ENCODE measurements around the gene IL15. TPM values are rescaled to one million over a fixed set of nuclear protein-coding genes. Genes with fewer than 3 reads are reported as not detected.

Gene IL15
- total RNA-seq (2021) (1.3 to 2.6 TPM (median 2.0 TPM) in 3 replicates), Bru-seq, nascent RNA (percentile 55 among the genes with signal in this experiment)
- long read RNA-seq, experiment 1, partial matches to known transcripts, result 0 of 11 reads
- long read RNA-seq, experiment 1, other reads (novel, unspliced or antisense), result 9 of 11 reads
- long read RNA-seq, experiment 2, partial matches to known transcripts, result 0 of 6 reads
- long read RNA-seq, experiment 2, other reads (novel, unspliced or antisense), result 4 of 6 reads
- long read RNA-seq, experiment 3, partial matches to known transcripts, result 0 of 1 reads
- long read RNA-seq, experiment 3, other reads (novel, unspliced or antisense), result 1 of 1 reads

DNA sequence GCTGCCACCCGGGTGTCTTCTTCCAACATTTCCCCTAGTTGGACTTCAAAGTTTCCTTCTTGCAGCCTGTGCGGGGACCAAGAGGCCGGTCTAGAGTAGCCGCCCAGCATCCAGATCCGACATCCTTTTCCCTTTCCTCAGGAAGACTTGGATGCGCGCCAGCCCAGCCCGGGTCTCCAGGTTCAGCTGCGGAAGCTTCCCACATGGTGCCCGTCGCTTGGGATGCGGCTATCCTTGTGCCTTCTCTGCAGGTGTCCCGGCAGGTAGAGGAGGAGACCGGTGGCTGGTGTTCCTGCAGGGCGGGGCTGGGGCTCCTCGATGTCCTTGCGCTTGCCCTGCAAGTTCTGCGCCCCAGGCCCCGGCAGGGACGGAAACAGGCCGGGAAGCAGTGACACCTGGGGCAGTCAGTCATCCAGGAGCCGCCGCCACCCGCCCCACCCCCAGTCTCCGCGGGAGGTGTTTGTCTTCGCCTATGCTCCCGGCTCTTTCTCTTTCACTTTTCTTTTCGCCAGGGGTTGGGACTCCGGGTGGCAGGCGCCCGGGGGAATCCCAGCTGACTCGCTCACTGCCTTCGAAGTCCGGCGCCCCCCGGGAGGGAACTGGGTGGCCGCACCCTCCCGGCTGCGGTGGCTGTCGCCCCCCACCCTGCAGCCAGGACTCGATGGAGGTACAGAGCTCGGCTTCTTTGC lies at the start of gene IL15:
TSS of gene IL15 (plus strand) at position 502 of the 689 bp plus-strand sequence. CDS start 82,882 bp downstream, outside the sequence.
- ATAC-seq (peak; percentile 76), DNase-seq (ENCODE audit: low spot score) (peak; percentile 77)
- peaks cover 21% of the 10 kb centered on the region for H3K27me3 Mint-ChIP-seq (ENCODE audit: low read depth)
- H3K4me3 Mint-ChIP-seq, result peak within 1 kb of the TSS; percentile 85
- H3K9me3 Mint-ChIP-seq, result no peaks in the 10 kb centered on the region
- ChIA-PET POLR2A (no interaction called here), CTCF (interaction anchor here (2.0 kb wide), 1 partner anchor 18 kb away, joined by 9 read pairs; no protein-coding TSS in a partner anchor)
- H3K4me1 Mint-ChIP-seq, result peaks cover 53% of the 10 kb centered on the region
- H3K36me3 Mint-ChIP-seq, result no peaks in the 10 kb centered on the region
- no peak within 1 kb of the TSS for H3K27ac Mint-ChIP-seq
- TF ChIP-seq, protein P1, sequence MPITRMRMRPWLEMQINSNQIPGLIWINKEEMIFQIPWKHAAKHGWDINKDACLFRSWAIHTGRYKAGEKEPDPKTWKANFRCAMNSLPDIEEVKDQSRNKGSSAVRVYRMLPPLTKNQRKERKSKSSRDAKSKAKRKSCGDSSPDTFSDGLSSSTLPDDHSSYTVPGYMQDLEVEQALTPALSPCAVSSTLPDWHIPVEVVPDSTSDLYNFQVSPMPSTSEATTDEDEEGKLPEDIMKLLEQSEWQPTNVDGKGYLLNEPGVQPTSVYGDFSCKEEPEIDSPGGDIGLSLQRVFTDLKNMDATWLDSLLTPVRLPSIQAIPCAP (CRISPR knock-in tag; IDR thresholded peaks at IDR 0.05), result no peak
- no peak for TF ChIP-seq RELA (CRISPR knock-in tag; IDR thresholded peaks at IDR 0.05; ENCODE audit: borderline replicate concordance)
- TF ChIP-seq CREM (CRISPR knock-in tag; IDR thresholded peaks at IDR 0.05), result no peak
- TF ChIP-seq, protein P2, sequence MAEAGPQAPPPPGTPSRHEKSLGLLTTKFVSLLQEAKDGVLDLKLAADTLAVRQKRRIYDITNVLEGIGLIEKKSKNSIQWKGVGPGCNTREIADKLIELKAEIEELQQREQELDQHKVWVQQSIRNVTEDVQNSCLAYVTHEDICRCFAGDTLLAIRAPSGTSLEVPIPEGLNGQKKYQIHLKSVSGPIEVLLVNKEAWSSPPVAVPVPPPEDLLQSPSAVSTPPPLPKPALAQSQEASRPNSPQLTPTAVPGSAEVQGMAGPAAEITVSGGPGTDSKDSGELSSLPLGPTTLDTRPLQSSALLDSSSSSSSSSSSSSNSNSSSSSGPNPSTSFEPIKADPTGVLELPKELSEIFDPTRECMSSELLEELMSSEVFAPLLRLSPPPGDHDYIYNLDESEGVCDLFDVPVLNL (CRISPR knock-in tag; IDR thresholded peaks at IDR 0.05; ENCODE audit: borderline replicate concordance, low read depth), result no peak
- no peak for TF ChIP-seq SP1 (CRISPR knock-in tag; conservative IDR thresholded peaks at IDR 0.05)
- TF ChIP-seq ZSCAN18 (CRISPR knock-in tag; IDR thresholded peaks at IDR 0.05), result no peak
- 0 out of 2 replicates have a peak, but pooled peaks have one; percentile 17 for TF ChIP-seq ETV6 (CRISPR knock-in tag; IDR thresholded peaks at IDR 0.05)
- TF ChIP-seq ZNF138 (CRISPR knock-in tag; conservative IDR thresholded peaks at IDR 0.05), result 0 out of 2 replicates have a peak, but pooled peaks have one; percentile 30
- TF ChIP-seq, protein P3, sequence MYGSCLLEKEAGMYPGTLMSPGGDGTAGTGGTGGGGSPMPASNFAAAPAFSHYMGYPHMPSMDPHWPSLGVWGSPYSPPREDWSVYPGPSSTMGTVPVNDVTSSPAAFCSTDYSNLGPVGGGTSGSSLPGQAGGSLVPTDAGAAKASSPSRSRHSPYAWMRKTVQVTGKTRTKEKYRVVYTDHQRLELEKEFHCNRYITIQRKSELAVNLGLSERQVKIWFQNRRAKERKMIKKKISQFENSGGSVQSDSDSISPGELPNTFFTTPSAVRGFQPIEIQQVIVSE (CRISPR knock-in tag; IDR thresholded peaks at IDR 0.05; ENCODE audit: borderline replicate concordance), result no peak
- no peak for TF ChIP-seq NFATC4 (CRISPR knock-in tag; IDR thresholded peaks at IDR 0.05)
- TF ChIP-seq NFE2L1 (CRISPR knock-in tag; IDR thresholded peaks at IDR 0.05), result no peak
- TF ChIP-seq ESRRA (CRISPR knock-in tag; IDR thresholded peaks at IDR 0.05; ENCODE audit: borderline replicate concordance), result peak; percentile 32; the same call in 1 of the 2 replicates
- TF ChIP-seq SOX15 (CRISPR knock-in tag; IDR thresholded peaks at IDR 0.05), result no peak
- TF ChIP-seq, protein P4, sequence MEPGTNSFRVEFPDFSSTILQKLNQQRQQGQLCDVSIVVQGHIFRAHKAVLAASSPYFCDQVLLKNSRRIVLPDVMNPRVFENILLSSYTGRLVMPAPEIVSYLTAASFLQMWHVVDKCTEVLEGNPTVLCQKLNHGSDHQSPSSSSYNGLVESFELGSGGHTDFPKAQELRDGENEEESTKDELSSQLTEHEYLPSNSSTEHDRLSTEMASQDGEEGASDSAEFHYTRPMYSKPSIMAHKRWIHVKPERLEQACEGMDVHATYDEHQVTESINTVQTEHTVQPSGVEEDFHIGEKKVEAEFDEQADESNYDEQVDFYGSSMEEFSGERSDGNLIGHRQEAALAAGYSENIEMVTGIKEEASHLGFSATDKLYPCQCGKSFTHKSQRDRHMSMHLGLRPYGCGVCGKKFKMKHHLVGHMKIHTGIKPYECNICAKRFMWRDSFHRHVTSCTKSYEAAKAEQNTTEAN (CRISPR knock-in tag; IDR thresholded peaks at IDR 0.05), result no peak
- peak; percentile 29; the same call in 1 of the 2 replicates for TF ChIP-seq TP53 (CRISPR knock-in tag; IDR thresholded peaks at IDR 0.05)
- TF ChIP-seq AFF4 (CRISPR knock-in tag; IDR thresholded peaks at IDR 0.05; ENCODE audit: borderline replicate concordance), result 0 out of 2 replicates have a peak, but pooled peaks have one; percentile 63
- TF ChIP-seq EMX1 (CRISPR knock-in tag; IDR thresholded peaks at IDR 0.05), result no peak
- TF ChIP-seq, protein P5, sequence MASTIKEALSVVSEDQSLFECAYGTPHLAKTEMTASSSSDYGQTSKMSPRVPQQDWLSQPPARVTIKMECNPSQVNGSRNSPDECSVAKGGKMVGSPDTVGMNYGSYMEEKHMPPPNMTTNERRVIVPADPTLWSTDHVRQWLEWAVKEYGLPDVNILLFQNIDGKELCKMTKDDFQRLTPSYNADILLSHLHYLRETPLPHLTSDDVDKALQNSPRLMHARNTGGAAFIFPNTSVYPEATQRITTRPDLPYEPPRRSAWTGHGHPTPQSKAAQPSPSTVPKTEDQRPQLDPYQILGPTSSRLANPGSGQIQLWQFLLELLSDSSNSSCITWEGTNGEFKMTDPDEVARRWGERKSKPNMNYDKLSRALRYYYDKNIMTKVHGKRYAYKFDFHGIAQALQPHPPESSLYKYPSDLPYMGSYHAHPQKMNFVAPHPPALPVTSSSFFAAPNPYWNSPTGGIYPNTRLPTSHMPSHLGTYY (CRISPR knock-in tag; IDR thresholded peaks at IDR 0.05), result no peak
- peak; percentile 57 for TF ChIP-seq ZNF423 (CRISPR knock-in tag; IDR thresholded peaks at IDR 0.05)
- TF ChIP-seq CBFB (CRISPR knock-in tag; IDR thresholded peaks at IDR 0.05; ENCODE audit: low read depth), result 0 out of 2 replicates have a peak, but pooled peaks have one; percentile 42
- TF ChIP-seq, protein P6, sequence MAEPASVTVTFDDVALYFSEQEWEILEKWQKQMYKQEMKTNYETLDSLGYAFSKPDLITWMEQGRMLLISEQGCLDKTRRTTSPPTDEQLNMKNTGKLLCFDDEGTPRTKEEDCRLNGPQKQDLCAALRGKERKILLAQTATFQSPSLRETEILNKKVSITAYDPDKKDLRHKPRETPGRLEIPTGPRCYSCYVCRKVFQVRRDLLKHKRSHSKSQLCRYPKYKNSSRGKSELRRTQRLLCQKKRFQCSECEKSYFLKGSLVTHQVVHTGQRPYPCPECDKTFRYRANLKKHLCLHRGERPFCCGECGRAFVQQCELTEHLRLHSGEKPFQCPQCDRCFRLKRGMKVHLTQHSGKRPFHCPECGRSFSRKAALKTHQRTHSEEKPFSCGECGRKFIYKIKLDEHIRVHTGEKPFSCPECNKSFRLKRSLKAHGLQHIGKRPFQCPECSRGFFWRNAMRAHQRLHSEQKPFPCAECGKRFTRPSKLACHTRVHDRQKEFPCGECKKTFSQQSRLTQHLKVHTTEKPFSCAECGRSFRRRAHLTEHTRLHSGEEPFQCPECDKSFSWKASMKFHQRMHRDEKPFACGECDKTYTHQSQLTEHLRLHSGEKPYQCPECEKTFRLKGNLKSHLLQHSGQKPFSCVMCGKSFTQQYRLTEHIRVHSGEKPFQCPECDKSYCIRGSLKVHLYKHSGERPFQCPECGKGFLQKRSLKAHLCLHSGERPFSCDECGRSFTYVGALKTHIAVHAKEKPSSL (CRISPR knock-in tag; conservative IDR thresholded peaks at IDR 0.05), result no peak
